GM18520 (cell line): ENCODE results near the gene SERPINA3.
"Not testable (repeated sequence)": the region's sequence is repeated elsewhere in the genome, so short reads cannot be mapped to it uniquely, and the experiment has no call there.

Experiments used
- ATAC-seq: cut with Tn5 transposase; IDR thresholded peaks from one replicate; pipeline ENCODE4 v1.9.1; 2021; ENCODE audit not compliant: unreplicated experiment

The SERPINA3 gene

DNA sequence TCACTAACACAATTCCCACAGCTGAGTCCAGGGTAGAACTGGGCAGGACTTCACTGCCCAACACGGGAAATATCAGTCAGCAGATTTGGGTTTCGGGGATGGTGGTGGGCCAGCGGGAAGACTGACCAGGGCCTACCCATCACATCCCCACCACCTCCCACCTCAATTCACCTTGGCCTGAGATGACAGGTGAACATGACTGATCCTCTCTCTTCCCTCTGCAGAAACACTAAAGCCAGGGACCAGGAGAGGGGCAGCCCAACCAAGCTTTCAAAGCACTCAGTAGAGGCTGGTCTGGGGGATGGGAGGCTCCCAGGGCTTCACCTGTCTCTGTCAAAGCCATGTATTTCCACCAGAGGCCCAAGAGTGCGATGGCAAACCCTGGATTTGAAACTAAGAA is 28.6 kb upstream of the SERPINA3 start:
- ATAC-seq, result no peak

DNA sequence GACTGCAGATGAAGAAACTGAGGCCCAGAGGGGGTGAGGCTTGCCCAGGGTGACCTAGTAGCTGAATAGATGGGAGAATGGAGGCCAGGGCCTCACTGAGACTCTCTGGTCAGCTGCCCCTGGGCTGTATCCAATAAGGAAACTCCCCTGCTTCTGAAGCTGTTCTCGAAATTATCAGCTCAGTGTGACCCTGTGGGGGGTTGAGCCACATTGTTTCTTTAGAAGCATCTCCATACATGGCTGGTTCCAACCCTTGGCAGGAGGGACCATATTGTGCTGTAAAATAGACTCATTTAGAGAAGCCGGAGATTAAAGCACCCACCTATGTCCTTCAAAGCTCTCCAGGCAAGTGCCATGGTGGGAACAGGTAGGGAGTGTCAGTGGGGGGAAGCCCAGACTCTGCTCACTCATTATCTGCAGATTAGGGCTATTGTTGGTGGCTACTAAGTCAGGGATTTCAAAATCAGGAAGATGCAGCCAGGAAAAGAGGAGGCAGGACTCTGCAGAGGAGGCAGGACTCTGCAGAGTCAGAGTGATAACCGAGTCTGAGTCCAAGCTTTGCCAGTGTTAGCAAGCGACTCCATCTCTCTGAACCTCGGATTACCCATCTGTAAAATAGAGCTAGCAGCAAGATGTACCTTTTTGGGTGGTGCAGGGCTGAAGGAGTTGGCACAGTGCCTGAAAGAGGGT is 27.5 kb upstream of the SERPINA3 start:
- ATAC-seq, result no peak

DNA sequence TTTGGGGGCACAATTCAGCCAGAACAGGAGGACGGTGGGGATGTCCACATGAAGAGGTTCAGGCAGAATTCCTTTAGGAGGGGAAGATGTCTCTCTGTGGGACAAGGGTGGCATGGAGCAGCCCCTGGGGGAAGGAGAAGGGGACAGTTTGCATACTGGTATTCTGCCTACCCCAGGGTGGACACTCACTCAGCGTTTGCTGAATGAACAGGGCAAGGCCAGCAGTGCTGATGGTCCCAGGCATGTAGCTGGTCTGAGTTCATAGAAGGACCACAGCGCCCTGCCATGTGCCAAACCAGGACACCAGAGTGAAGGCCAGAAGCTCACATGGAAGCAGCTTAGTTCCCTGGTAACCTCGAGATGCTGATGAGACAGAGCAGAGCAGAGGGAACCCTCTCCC is 25.6 kb upstream of the SERPINA3 start:
- ATAC-seq, result no peak

DNA sequence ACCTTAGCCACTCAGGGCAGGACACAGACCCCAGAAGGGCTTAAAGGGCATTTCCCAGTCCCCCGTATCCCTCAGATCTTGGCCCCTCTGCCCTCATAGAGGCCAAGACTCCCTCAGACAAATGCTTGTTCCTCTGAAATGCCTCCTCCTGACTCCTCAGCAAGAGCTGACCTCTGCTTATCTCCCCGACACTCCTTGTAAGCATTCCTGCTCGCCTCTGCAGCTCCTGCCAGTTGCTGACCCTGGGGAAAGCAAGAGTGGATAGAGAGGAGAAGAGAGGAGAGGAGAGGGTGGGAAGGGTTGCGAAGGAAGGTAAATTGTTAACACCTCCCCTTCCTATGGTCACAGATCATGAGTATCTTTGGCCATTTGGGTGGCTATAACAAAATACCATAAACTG is 23.9 kb upstream of the SERPINA3 start:
- ATAC-seq, result no peak

DNA sequence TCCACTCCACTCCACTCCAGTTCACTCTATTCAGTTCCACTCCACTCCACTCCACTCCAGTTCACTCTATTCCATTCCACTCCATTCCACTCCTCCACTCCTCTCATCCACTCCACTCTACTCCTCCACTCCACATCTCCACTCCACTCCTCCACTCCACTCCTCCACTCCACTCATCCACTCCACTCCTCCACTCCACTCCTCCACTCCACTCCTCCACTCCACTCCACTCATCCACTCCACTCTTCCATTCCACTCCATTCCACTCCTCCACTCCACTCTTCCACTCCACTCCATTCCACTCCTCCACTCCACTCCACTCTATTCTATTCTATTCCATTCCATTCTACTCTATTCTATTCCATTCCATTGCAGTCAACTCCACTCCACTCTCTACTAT is 21.1 kb upstream of the SERPINA3 start:
- ATAC-seq, result no peak

DNA sequence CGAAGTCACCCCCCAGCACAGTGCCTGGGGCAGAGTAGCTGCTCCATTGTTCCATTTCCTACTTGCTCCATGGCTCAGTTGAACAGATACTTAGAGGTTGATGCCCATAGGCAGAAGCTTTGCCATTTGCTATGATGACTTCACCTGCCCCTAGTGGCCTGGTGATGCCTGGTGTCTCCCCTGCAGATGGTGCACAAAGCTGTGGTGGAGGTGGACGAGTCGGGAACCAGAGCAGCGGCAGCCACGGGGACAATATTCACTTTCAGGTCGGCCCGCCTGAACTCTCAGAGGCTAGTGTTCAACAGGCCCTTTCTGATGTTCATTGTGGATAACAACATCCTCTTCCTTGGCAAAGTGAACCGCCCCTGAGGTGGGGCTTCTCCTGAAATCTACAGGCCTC is 20.3 kb upstream of the SERPINA3 start:
- no peak for ATAC-seq

DNA sequence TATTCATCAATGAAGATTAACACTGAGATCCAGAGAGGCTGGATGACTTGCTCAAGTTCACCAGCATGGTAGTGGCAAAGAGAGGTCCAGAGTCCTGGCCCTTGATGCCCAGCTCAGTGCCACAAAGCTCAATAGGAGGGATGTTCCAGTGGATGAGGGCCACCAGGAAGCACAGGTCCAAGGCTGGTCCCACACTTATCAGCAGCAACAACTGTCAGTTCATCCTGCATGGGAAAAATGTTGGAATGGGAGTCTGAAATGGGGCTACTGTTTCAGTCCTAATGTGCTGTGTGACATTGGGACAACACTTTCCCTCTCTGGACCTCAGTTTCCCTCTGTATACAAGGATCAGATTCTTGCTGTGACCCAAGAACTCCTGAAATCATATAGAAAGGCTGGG is 19.7 kb upstream of the SERPINA3 start:
- no peak for ATAC-seq

DNA sequence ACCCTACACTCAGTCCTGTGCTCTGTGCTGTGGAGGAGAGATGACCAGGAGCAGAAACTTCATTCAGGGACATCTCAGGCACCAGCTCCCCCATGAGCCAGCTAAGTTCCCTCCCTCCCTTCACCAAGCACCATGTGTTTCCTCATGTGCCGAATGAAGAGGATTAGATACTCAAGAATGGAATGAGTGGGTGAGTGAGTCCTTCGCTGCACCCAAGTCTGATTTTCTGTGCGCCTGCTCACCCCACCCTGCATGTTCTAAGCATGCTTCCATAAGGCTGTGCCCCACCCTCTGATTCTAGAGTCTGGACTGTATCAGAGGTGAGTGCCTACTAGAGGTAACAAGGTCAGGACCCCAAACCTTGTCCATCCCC is 18.8 kb upstream of the SERPINA3 start:
- ATAC-seq, result no peak

DNA sequence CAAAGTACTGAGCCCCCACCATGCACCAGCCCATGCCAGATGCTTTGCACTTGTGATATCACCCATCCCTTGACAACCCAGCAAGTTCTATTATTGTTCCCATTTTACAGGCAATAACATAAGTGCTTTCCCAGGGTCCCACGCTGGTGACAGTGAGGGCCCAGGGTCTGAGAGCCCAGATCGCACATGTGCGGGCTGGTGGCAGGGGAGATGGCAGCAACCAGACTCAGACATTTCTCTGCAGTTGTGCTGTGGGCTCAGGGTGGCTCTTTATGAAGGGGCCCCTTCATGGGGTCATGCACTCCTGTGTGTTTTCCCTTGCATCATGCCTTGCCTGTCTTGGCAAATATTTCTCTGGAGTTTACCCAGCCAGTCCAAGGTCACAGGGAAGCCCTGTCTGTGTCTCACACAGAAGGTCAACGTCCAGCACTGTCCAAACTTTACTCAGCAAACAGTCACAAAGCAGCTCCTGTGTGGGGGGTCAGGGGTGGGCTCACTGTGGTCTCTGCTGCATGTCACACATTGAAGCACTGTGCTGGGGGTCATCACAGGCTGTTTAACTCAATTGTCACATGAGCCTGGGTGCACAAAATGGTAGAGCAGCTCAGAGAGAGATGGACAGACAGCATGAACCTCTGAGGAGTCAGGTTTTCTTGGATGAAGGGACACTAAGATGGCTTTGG is 18.3 kb upstream of the SERPINA3 start:
- no peak for ATAC-seq

DNA sequence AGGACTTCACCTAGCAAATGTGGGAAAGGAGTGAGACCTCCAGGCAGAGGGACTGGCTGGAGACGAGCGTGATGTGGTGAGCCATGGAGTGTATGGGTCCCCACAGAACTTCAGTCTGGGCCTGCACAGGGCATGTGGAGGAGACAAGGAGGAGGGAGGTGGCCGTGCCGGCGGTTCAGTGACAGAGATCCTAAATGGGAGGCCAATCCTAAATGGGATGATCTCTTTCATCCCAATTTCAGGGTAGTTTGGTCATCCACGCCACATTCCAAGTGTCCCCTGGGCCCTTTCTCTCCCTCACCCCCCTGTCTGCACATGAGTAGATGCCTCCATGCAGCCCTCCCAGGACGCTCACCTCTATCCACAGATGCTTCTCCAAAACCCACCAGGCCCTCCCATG is 17.8 kb upstream of the SERPINA3 start:
- no peak for ATAC-seq

DNA sequence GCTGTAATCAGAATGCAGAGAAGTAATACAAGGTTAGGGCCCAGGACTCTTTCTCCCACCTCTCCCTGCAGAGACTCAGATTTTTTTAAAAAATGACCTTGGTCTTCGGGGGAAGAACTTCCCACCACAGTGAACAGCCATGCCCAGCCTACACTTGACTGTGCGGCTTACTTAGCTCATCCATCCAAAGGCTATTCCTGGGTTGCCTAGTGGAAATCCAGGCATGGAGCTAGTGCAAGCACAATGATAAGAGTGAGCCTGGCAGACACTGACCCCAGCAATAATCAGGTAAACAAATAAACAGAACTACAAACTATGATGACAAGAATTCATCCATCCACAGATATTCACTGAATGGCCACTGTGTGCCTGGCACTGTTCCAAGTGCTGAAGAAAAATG is 16.3 kb upstream of the SERPINA3 start:
- no peak for ATAC-seq

DNA sequence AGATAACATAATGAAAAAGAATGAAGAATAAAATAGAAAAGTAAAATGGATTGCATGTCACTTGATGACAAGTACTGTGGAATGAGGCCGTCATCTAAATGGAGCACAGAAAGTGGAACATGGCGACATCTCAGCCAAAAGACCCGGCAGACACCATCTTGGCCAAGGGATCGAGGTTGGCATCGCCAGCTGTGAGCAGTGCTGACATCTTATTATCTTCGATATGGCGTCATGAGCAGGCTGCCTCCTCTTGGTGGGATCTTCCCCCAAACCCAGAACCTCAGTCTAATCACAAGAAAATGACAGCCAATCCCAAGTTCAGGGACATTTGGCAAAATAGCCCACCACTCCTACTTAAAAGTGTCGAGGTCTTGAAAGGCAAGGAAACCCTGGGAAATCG is 15.8 kb upstream of the SERPINA3 start:
- ATAC-seq, result no peak

DNA sequence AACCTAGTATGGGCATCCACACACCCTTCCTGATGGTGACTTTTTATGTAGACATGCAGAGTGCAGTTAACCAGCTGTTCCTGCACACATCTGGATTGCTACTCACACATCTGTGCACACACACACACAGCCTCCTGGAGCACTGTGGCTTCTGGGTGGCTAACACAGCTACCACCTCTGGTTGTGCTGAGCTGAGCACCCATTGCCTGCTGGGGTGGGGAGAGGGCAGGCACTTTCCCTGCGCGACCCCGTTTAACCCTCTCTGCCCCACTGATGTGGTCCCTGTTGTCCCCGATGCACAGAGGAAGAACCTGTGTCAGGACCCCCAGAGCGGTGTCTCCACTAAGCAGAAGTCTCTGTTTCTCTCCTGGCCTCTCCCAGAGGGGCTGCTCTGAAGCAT is 14.4 kb upstream of the SERPINA3 start:
- ATAC-seq, result no peak

DNA sequence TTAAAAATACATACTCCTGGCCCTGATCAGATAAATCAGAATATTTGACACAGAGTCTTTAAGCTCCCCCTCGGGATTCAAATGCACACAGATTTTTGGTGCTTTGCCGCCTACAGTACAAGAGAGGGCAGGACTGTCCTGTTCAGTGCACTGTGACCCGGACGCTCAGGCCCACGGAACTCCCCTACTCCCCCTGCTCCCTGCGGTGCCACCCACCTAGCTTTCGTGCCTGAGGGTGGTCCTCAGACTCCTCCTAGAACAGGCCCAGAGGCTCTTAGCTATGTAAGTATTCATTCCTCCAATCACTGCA is 13.7 kb upstream of the SERPINA3 start:
- no peak for ATAC-seq

DNA sequence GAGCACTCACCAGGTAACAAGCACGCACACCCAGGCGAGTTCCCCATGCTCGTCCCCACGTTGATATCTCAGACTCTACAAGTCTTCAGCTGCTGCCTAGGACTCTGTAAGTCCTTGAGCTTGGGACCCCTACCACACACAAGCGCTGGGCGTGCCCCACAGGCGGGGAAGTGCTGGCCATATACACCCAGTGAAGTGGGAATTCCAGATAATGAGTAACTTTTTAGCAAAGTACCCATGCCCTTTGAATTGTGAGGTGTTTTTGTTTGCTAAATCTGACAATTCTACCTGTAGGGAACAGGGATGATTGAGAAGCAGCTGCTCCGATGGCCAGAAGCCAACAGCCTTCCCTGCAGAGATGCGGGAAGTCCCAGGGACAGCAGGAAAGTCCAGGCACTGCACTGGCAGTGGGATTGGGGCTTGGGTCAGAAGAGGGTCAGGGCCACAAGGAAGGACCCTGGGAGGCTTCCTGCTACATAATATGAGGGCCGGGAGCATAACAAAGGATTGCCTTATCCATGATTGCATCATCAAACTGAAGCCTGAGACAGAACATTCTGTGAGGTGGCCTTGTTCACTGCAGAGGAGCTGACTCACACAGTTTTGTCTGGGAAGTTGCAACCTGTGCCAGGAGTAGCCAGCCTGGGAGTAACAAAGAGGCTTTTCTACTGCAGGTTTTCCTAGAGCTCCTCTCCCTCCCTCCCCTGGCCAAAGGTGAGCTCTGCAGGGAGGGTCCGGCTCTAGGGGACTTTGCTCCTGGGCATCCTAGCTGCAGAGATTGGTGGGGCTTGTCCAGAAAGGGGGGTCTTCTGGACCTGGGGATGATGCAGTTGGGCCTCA is 13.2 kb upstream of the SERPINA3 start:
- ATAC-seq, result no peak

DNA sequence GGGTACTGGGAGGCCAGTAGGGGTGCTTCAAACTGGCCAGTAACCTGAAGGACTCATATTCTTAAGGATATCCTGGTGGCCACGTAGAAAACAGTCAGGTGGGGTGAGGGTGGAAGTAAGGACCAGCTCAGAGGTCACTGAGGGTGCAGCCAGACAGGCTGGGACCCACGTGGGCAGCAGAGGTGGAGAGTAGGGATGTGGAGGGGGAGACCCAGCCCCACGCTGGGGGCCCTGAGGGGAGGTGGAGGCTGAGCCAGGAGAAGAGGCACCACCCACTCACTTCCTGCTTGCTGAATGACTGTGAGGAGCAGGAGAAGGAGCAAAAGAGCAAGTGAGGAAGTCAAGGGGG is 12.6 kb upstream of the SERPINA3 start:
- no peak for ATAC-seq

DNA sequence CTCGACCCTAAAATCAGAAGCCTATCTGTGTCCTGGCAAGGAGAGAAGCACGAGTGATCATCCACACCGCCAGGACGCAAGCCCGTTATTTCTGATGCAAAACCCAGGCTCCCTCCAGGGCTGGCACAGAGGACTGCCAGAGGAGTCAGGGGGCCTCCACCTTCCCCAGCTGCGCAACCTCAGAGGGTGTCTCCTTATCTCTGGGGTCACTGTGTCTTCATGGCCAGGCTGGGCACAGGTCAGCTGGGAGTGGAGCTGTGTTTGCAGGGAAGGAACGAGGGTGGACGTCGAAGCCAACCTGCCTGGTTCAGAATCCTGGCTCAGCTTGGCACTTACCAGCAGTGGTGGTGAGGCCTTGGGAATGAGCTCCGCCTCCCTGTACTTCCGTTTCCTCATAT is 12.0 kb upstream of the SERPINA3 start:
- no peak for ATAC-seq

DNA sequence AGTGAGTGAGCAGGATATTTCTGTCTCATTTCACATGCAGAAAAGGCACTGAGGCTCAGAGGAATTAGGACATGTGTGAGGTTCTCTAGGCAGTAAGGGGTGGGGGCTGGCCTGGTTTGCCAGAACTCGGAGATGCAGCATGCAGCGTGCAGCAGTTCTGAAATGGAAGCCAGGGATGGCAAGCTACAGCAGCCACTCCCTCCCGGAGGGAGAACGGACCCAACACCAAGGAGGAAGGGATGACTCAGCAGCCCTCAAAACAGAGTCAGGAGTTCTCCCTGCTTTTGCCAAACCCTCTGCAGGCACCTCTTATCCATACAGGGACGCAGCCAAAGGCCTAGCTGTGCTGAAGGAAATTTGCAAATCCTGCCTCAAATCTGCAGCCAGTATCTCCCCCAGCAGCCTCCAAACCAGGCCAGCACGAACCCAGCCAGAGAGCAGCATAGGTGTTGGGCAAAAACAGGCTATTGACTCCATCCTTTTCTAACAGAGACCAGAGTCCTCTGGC is 10.3 kb upstream of the SERPINA3 start:
- no peak for ATAC-seq

DNA sequence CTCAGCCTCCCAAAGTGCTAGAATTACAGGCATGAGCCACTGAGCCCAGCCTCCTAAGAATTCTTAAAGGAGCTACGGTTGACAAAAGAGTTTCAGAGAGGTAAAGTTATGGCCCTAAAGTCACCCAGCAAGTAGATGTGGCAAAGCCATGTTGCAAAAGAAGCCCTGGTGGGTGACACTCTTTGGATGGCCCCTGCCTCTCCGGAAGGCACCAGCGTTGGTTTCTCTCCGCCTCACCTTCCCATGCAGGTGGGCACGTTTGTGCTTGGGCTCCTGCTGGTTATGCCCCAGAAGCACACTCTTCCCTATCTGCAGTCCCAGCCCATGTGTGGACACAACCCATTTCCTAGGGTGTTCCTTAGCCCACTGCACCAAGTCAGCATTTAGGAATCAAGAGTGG is 9.5 kb upstream of the SERPINA3 start:
- ATAC-seq, result no peak

DNA sequence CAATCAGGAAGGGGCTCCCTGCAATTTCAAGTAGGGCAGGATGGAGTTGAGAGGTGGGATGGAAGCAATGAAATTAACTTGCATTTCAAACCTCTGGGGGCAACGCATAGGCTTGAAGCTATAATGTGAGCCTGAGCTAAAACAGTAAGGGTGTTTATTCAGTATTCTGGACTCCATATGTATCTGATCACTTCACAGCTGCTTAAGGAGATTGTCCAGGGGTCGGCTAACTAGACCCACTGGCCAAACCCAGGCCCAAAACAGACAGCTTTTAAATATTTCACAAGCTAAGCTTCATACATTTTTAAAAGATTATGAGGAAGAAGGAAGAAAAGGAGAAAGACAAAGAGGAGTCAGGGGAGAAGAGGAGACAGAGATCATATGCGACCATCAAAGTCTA is 6.8 kb upstream of the SERPINA3 start:
- no peak for ATAC-seq

DNA sequence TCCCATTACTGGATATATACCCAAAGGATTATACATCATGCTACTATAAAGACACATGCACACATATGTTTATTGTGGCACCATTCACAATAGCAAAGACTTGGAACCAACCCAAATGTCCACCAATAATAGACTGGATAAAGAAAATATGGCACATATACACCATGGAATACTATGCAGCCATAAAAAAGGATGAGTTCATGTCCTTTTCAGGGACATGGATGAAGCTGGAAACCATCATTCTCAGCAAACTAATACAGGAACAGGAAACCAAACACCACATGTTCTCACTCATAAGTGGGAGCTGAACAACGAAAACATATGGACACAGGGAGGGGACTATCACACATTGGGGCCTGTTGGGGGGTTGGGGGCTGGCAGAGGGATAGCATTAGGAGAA is 3.2 kb upstream of the SERPINA3 start:
- ATAC-seq, result not testable (repeated sequence)

DNA sequence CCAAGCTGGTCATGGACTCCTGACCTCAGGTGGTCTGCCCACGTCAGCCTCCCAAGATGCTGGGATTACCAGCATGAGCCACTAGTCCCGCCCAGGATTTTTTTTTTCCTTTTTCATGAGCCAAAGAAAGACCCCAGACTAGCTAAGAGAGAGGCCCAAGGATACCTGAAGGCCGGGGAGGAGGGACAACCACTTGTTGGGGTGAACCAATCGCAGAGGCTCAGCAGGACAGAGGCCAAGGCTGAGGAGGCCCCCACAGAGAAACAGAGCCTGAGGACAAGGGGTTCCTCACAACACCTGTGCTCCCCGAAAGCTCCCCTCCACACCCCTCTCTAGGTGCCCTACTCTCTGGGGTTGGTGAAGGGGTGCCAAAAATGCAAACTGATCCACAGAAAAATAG is 1.0 kb upstream of the SERPINA3 start:
- no peak for ATAC-seq
